Bronchial epithelial cell (primary cell): Measurements from ENCODE around the gene TSHZ3. TPM values are rescaled to one million over a fixed set of nuclear protein-coding genes. Genes with fewer than 3 reads are reported as not detected.

Source experiments
- DNase-seq: peaks from one replicate; pipeline ENCODE4 v3.0.0-alpha.2; 2010; ENCODE audit warnings: low read depth
- FAIRE-seq: peaks from 2 replicates; lab custom pipeline; 2011; peaks lifted over from hg19 to GRCh38; lab: Jason Lieb, UNC
- H3K27me3 ChIP-seq: 2 replicates; pipeline ENCODE4 v1.5.1; 2011; ENCODE audit warnings: low read length; ENCODE audit not compliant: control insufficient read depth, insufficient read depth
- H3K36me3 ChIP-seq: 2 replicates; pipeline ENCODE4 v1.5.1; 2011; ENCODE audit warnings: low read length; ENCODE audit not compliant: control insufficient read depth, insufficient read depth
- H3K4me3 ChIP-seq: 2 replicates; pipeline ENCODE4 v1.5.1; 2011; ENCODE audit warnings: mild to moderate bottlenecking, low read depth, low read length, control low read depth
- total RNA-seq: library from RNA; depleted of rRNA; stranded (reverse); fragments of >200 nt; gene quantifications from 2 replicates; pipeline ENCODE4 v1.2.1, GENCODE V29; 2014
- TF ChIP-seq, protein P1 (sequence below): IDR thresholded peaks from 2 replicates; pipeline ENCODE4 v1.5.1; 2011; ENCODE audit warnings: mild to moderate bottlenecking, moderate library complexity, low read length, control low read depth, inconsistent platforms; ENCODE audit not compliant: insufficient read depth, severe bottlenecking

The TSHZ3 gene
- total RNA-seq, 1 donor from 2014 or later, result 1.6 TPM

DNA sequence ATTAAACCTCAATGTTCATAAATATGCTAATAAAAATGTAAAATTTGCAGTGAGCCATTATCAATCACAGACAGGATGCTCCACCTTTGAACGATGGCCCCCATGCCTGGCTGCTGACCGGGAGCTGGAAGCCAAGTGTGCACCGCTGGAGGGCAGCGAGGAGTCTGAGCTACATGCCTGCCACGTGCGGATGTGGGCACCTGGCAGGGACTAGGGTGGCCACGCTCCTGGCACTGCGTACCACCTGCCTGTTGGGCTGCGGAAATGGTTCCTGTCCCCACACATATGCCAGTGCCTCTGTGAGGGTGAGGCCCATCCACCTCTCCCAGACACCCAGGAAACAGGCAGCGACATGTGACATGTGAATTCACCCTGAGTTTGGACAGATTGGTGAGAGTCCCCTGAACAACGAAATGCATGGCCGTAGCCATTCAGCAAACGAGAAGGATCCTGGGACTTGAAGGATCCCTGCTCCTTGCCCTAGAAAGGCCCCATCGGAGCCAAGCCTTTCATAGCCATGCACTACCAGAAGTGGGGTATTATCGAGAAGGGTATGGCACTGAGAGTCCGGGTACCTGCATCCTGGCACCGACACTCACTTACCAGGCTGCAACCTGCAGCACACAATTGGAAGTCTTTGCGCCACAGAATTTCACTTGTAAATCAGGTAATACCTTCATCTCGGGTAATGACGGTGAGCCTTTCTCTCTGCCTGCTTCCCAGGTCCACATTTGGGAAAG is 35.8 kb downstream of the TSHZ3 start:
- Histone ChIP-seq H3K36me3 (no peaks in the 10 kb centered on the region), H3K27me3 (no peaks in the 10 kb centered on the region), H3K4me3 (no peak overlapping the region)
- DNase-seq, result no peak
- TF ChIP-seq, protein P1, sequence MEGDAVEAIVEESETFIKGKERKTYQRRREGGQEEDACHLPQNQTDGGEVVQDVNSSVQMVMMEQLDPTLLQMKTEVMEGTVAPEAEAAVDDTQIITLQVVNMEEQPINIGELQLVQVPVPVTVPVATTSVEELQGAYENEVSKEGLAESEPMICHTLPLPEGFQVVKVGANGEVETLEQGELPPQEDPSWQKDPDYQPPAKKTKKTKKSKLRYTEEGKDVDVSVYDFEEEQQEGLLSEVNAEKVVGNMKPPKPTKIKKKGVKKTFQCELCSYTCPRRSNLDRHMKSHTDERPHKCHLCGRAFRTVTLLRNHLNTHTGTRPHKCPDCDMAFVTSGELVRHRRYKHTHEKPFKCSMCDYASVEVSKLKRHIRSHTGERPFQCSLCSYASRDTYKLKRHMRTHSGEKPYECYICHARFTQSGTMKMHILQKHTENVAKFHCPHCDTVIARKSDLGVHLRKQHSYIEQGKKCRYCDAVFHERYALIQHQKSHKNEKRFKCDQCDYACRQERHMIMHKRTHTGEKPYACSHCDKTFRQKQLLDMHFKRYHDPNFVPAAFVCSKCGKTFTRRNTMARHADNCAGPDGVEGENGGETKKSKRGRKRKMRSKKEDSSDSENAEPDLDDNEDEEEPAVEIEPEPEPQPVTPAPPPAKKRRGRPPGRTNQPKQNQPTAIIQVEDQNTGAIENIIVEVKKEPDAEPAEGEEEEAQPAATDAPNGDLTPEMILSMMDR, result no peak
- no peak for FAIRE-seq

- Histone ChIP-seq H3K36me3 (no peaks in the 10 kb centered on the region), H3K27me3 (no peaks in the 10 kb centered on the region), H3K4me3 (no peak overlapping the region)
- FAIRE-seq, result no peak
- TF ChIP-seq, protein P1, result no peak
- DNase-seq, result no peak
Observed at GRCh38 chr19:31312677-31313244, 36.5 kb downstream of the TSHZ3 start.

DNA sequence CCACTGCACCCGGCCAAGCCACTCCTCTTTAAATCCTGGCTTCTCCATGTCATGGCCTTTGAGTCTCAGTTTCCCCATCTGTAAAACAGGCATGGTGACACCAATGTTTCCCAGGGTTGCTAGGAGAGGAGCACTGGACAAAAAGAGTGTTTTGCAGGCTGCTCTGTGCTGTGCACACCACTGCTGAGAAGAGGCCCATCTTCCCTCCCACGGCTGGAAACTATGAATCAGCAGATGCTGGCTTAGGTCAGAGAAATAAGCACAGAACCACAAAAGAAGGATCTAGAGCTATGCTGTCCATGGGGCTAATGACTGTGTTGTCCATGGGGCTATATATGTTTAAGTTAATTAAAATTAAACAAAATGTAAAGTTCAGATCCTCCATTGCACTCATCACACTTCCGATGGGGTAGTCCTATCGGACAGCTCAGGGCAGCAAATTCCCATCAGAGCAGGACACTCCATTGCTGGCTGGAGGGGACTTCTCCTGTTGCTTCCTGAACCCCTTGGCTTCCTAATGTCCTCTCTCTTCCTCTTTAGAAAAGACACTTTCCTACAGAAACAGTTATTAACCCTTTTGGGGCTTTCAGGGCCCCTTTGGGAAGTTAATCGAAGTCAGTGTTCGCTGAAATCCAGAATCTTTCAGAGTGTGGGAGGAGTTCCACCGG is 37.1 kb downstream of the TSHZ3 start:
- Histone ChIP-seq H3K36me3 (no peaks in the 10 kb centered on the region), H3K27me3 (no peaks in the 10 kb centered on the region), H3K4me3 (no peak overlapping the region)
- DNase-seq (peak; percentile 16), FAIRE-seq (no peak)
- TF ChIP-seq, protein P1, result no peak

DNA sequence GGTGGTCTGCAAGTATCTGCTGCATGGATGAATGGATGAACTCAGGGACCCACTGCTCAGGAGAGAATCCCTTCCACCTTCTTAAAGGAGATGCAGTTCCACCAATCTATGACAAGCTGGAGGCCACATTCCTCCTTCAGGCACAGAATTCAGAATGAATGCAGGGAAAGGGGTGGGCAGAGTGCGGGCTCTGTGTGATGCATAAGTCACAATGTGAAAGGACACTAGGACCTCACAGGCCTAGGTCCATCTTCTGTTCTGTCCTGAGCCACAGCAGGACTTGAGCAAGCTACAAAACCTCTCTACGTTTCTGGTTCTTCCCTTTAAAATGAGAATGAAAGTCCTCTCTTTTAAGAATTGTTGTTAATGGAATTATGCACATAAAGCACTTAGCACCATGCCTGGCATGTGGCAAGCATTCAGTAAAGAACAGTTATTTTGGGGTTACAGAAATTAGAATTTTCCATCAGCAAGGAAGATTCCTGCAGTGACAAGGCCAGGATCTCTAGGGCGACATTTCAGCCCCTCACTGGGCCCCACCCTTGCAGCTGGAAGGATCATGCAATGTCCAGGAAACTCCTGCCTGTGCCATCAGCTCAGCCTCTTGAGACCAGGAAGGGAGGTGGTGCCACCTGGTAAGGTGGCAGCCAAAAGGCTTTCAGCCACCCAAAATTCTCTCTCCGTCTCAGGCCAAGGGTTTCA is 38.7 kb downstream of the TSHZ3 start:
- TF ChIP-seq, protein P1, result no peak
- no peak for FAIRE-seq

GRCh38 chr19:31308781-31309180 is 40.5 kb downstream of the TSHZ3 start:
- TF ChIP-seq, protein P1, result no peak
- Histone ChIP-seq H3K27me3 (no peaks in the 10 kb centered on the region), H3K36me3 (no peaks in the 10 kb centered on the region), H3K4me3 (no peak overlapping the region)
- no peak for DNase-seq
- FAIRE-seq, result no peak

More for the DNA sequence above, 38.7 kb downstream of the TSHZ3 start:
- Histone ChIP-seq H3K27me3 (no peaks in the 10 kb centered on the region), H3K36me3 (no peaks in the 10 kb centered on the region), H3K4me3 (no peak overlapping the region)
- no peak for DNase-seq
